Adrenal gland (tissue), 5 donors: Measurements from ENCODE around the gene ANGEL1.

Experiments
- POLR2A ChIP-seq, 2 donors: fragments of 450-650 bp; IDR thresholded peaks; one replicate each; pipeline ENCODE4 v1.6.1; 2017; ENCODE audit warnings: antibody characterized with exemption in 2 of 2, mild to moderate bottlenecking in 2 of 2, moderate library complexity in 1 of 2
- TF ChIP-seq, protein P1 (sequence below), 6 experiments: fragments of 450-650 bp in 4 of 6; fragments of 200-600 bp in 2 of 6; sonication (generic) in 1 of 6; IDR thresholded peaks; 1 replicate in 5 of 6; 2 replicates in 1 of 6; pipeline versions ENCODE4 v1.5.1 to v1.8.0; 2016 to 2021; ENCODE audit warnings: antibody characterized with exemption in 6 of 6, mild to moderate bottlenecking in 2 of 6, moderate library complexity in 1 of 6
- donor health status: DM: no; HTN: no; CAD: no.

DNA sequence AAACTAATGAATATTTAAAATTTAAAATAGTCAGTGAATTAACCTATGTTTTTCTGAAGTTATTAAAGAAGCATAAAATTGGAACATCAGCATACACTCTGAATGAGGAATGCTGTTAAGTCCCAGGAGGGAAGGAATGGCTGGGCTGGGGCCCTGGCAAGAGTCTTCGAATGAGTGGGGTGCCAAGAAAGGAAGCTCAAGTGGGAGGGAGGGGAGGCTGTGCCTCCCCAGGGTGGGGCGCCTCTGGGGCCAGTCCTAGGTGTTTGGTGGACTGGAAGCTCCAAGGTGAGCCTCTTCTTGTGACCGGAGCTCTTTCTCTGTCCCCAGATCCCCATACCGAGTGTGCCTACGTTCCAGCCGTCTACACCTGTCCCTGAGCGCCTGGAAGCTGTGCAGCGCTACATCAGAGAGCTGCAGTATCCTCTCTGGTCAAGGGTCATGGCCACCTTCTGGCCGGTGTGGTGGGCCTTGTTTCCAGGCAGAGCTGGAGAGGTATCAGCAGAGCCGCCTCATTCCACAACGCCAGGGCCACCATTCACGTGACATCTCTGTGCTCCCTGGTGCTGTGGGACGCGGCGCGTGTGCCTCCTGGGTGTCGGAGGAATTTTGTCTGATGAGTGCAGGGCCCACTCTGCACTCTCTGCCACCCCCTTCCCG is 42.9 kb downstream of the ANGEL1 start:
- TF ChIP-seq, protein P1, sequence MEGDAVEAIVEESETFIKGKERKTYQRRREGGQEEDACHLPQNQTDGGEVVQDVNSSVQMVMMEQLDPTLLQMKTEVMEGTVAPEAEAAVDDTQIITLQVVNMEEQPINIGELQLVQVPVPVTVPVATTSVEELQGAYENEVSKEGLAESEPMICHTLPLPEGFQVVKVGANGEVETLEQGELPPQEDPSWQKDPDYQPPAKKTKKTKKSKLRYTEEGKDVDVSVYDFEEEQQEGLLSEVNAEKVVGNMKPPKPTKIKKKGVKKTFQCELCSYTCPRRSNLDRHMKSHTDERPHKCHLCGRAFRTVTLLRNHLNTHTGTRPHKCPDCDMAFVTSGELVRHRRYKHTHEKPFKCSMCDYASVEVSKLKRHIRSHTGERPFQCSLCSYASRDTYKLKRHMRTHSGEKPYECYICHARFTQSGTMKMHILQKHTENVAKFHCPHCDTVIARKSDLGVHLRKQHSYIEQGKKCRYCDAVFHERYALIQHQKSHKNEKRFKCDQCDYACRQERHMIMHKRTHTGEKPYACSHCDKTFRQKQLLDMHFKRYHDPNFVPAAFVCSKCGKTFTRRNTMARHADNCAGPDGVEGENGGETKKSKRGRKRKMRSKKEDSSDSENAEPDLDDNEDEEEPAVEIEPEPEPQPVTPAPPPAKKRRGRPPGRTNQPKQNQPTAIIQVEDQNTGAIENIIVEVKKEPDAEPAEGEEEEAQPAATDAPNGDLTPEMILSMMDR (IDR thresholded peaks at IDR 0.05), result no peak
- no peak for TF ChIP-seq POLR2A (IDR thresholded peaks at IDR 0.05)
